Measurements from ENCODE around the gene MED27.

Gene MED27

GRCh38 chr9:132025766-132026165, 53.9 kb downstream of the MED27 start:
- Histone ChIP-seq H3K27me3 (ENCODE audit: insufficient read depth, insufficient read length) (no peaks in the 10 kb centered on the region), H3K9me3 (ENCODE audit: insufficient read depth, low read length) (no peaks in the 10 kb centered on the region), H3K4me3 (ENCODE audit: insufficient read length, low read depth) (no peak overlapping the region), H3K9ac (ENCODE audit: insufficient read length, low read depth) (no peak overlapping the region), H3K4me1 (ENCODE audit: insufficient read depth, insufficient read length) (peaks cover 6% of the 10 kb centered on the region), H3K36me3 (ENCODE audit: insufficient read depth, insufficient read length, low read length) (no peaks in the 10 kb centered on the region)
- TF ChIP-seq SUZ12 (IDR thresholded peaks at IDR 0.05; ENCODE audit: extremely low read depth, insufficient read depth, insufficient read length) (no peak), ZNF274 (IDR thresholded peaks at IDR 0.05; ENCODE audit: low read depth, low read length) (no peak), YY1 (IDR thresholded peaks at IDR 0.05; ENCODE audit: insufficient read depth, insufficient read length) (no peak)
- no peak for DNase-seq (ENCODE audit: low read depth, low spot score)

GRCh38 chr9:132024589-132024988, 55.1 kb downstream of the MED27 start:
- no peak for TF ChIP-seq SUZ12 (IDR thresholded peaks at IDR 0.05; ENCODE audit: extremely low read depth, insufficient read depth, insufficient read length)
- TF ChIP-seq YY1 (IDR thresholded peaks at IDR 0.05; ENCODE audit: insufficient read depth, insufficient read length), result no peak
- TF ChIP-seq ZNF274 (IDR thresholded peaks at IDR 0.05; ENCODE audit: low read depth, low read length), result no peak
- no peaks in the 10 kb centered on the region for H3K27me3 ChIP-seq (ENCODE audit: insufficient read depth, insufficient read length)
- H3K4me3 ChIP-seq (ENCODE audit: insufficient read length, low read depth), result no peak overlapping the region
- H3K9me3 ChIP-seq (ENCODE audit: insufficient read depth, low read length), result no peaks in the 10 kb centered on the region
- DNase-seq (ENCODE audit: low read depth, low spot score), result no peak
- no peaks in the 10 kb centered on the region for H3K36me3 ChIP-seq (ENCODE audit: insufficient read depth, insufficient read length, low read length)
- H3K9ac ChIP-seq (ENCODE audit: insufficient read length, low read depth), result no peak overlapping the region
- H3K4me1 ChIP-seq (ENCODE audit: insufficient read depth, insufficient read length), result peaks cover 3% of the 10 kb centered on the region

GRCh38 chr9:132023419-132024180, 56.1 kb downstream of the MED27 start:
- Histone ChIP-seq H3K36me3 (ENCODE audit: insufficient read depth, insufficient read length, low read length) (no peaks in the 10 kb centered on the region), H3K4me3 (ENCODE audit: insufficient read length, low read depth) (no peak overlapping the region), H3K4me1 (ENCODE audit: insufficient read depth, insufficient read length) (peaks cover 3% of the 10 kb centered on the region), H3K9ac (ENCODE audit: insufficient read length, low read depth) (no peak overlapping the region), H3K9me3 (ENCODE audit: insufficient read depth, low read length) (no peaks in the 10 kb centered on the region), H3K27me3 (ENCODE audit: insufficient read depth, insufficient read length) (no peaks in the 10 kb centered on the region)
- DNase-seq (ENCODE audit: low read depth, low spot score), result no peak
- TF ChIP-seq ZNF274 (IDR thresholded peaks at IDR 0.05; ENCODE audit: low read depth, low read length), result no peak
- TF ChIP-seq SUZ12 (IDR thresholded peaks at IDR 0.05; ENCODE audit: extremely low read depth, insufficient read depth, insufficient read length), result no peak
- no peak for TF ChIP-seq YY1 (IDR thresholded peaks at IDR 0.05; ENCODE audit: insufficient read depth, insufficient read length)

GRCh38 chr9:132020820-132021510, 58.7 kb downstream of the MED27 start:
- Histone ChIP-seq H3K4me1 (ENCODE audit: insufficient read depth, insufficient read length) (no peaks in the 10 kb centered on the region), H3K4me3 (ENCODE audit: insufficient read length, low read depth) (no peak overlapping the region), H3K9ac (ENCODE audit: insufficient read length, low read depth) (no peak overlapping the region), H3K9me3 (ENCODE audit: insufficient read depth, low read length) (no peaks in the 10 kb centered on the region), H3K27me3 (ENCODE audit: insufficient read depth, insufficient read length) (no peaks in the 10 kb centered on the region), H3K36me3 (ENCODE audit: insufficient read depth, insufficient read length, low read length) (no peaks in the 10 kb centered on the region)
- DNase-seq (ENCODE audit: low read depth, low spot score), result no peak
- TF ChIP-seq SUZ12 (IDR thresholded peaks at IDR 0.05; ENCODE audit: extremely low read depth, insufficient read depth, insufficient read length) (no peak), ZNF274 (IDR thresholded peaks at IDR 0.05; ENCODE audit: low read depth, low read length) (no peak), YY1 (IDR thresholded peaks at IDR 0.05; ENCODE audit: insufficient read depth, insufficient read length) (no peak)

- no peak for DNase-seq (ENCODE audit: low read depth, low spot score)
- Histone ChIP-seq H3K9ac (ENCODE audit: insufficient read length, low read depth) (no peak overlapping the region), H3K9me3 (ENCODE audit: insufficient read depth, low read length) (no peaks in the 10 kb centered on the region), H3K27me3 (ENCODE audit: insufficient read depth, insufficient read length) (no peaks in the 10 kb centered on the region), H3K4me3 (ENCODE audit: insufficient read length, low read depth) (no peak overlapping the region), H3K4me1 (ENCODE audit: insufficient read depth, insufficient read length) (no peaks in the 10 kb centered on the region), H3K36me3 (ENCODE audit: insufficient read depth, insufficient read length, low read length) (no peaks in the 10 kb centered on the region)
- TF ChIP-seq YY1 (IDR thresholded peaks at IDR 0.05; ENCODE audit: insufficient read depth, insufficient read length), result no peak
- no peak for TF ChIP-seq SUZ12 (IDR thresholded peaks at IDR 0.05; ENCODE audit: extremely low read depth, insufficient read depth, insufficient read length)
- TF ChIP-seq ZNF274 (IDR thresholded peaks at IDR 0.05; ENCODE audit: low read depth, low read length), result no peak
Measured at GRCh38 chr9:132020272-132020671, 59.4 kb downstream of the MED27 start.

GRCh38 chr9:132019702-132020101, 60.0 kb downstream of the MED27 start:
- TF ChIP-seq SUZ12 (IDR thresholded peaks at IDR 0.05; ENCODE audit: extremely low read depth, insufficient read depth, insufficient read length) (no peak), ZNF274 (IDR thresholded peaks at IDR 0.05; ENCODE audit: low read depth, low read length) (no peak), YY1 (IDR thresholded peaks at IDR 0.05; ENCODE audit: insufficient read depth, insufficient read length) (no peak)
- no peaks in the 10 kb centered on the region for H3K4me1 ChIP-seq (ENCODE audit: insufficient read depth, insufficient read length)
- H3K27me3 ChIP-seq (ENCODE audit: insufficient read depth, insufficient read length), result no peaks in the 10 kb centered on the region

GRCh38 chr9:132018957-132019405, 60.7 kb downstream of the MED27 start:
- TF ChIP-seq ZNF274 (IDR thresholded peaks at IDR 0.05; ENCODE audit: low read depth, low read length), result no peak
- TF ChIP-seq YY1 (IDR thresholded peaks at IDR 0.05; ENCODE audit: insufficient read depth, insufficient read length), result no peak
- no peak for TF ChIP-seq SUZ12 (IDR thresholded peaks at IDR 0.05; ENCODE audit: extremely low read depth, insufficient read depth, insufficient read length)
- Histone ChIP-seq H3K9me3 (ENCODE audit: insufficient read depth, low read length) (no peaks in the 10 kb centered on the region), H3K27me3 (ENCODE audit: insufficient read depth, insufficient read length) (no peaks in the 10 kb centered on the region), H3K36me3 (ENCODE audit: insufficient read depth, insufficient read length, low read length) (no peaks in the 10 kb centered on the region), H3K4me1 (ENCODE audit: insufficient read depth, insufficient read length) (no peaks in the 10 kb centered on the region), H3K4me3 (ENCODE audit: insufficient read length, low read depth) (no peak overlapping the region), H3K9ac (ENCODE audit: insufficient read length, low read depth) (no peak overlapping the region)
- no peak for DNase-seq (ENCODE audit: low read depth, low spot score)

More at GRCh38 chr9:132019702-132020101, 60.0 kb downstream of the MED27 start:
- Histone ChIP-seq H3K9ac (ENCODE audit: insufficient read length, low read depth) (no peak overlapping the region), H3K9me3 (ENCODE audit: insufficient read depth, low read length) (no peaks in the 10 kb centered on the region), H3K36me3 (ENCODE audit: insufficient read depth, insufficient read length, low read length) (no peaks in the 10 kb centered on the region), H3K4me3 (ENCODE audit: insufficient read length, low read depth) (no peak overlapping the region)
- no peak for DNase-seq (ENCODE audit: low read depth, low spot score)

Measured in NT2/D1 (cell line).